Liver (tissue), 3 donors: ENCODE results near the gene S100Z.
"Not testable (repeated sequence)": the region's sequence is repeated elsewhere in the genome, so short reads cannot be mapped to it uniquely, and the experiment has no call there.

Experiments
- ATF3 ChIP-seq: IDR thresholded peaks from 2 replicates; pipeline ENCODE4 v1.6.1; 2016; ENCODE audit warnings: antibody characterized with exemption
- CTCF ChIP-seq: fragments of 150-350 bp; IDR thresholded peaks from 2 replicates; pipeline ENCODE4 v1.5.1; 2017; ENCODE audit warnings: improper control_type of control experiment, low read depth, low read length; ENCODE audit not compliant: missing input control
- FOXA1 ChIP-seq: IDR thresholded peaks from 2 replicates; pipeline ENCODE4 v1.6.1; 2016; ENCODE audit warnings: antibody characterized with exemption
- JUND ChIP-seq, 2 donors: IDR thresholded peaks; 2 replicates each; pipeline ENCODE4 v1.6.1; 2016; ENCODE audit warnings: antibody characterized with exemption in 2 of 2
- MAX ChIP-seq: IDR thresholded peaks from 2 replicates; pipeline ENCODE4 v1.6.1; 2016; ENCODE audit warnings: antibody characterized with exemption
- NR2F2 ChIP-seq: IDR thresholded peaks from 2 replicates; pipeline ENCODE4 v1.6.1; 2016; ENCODE audit warnings: antibody characterized with exemption
- RAD21 ChIP-seq, 2 donors: IDR thresholded peaks; 2 replicates each; pipeline ENCODE4 v1.6.1; 2016; ENCODE audit warnings: antibody characterized with exemption in 2 of 2, mild to moderate bottlenecking in 2 of 2
- RXRA ChIP-seq, 2 donors: IDR thresholded peaks; 2 replicates each; pipeline ENCODE4 v1.6.1; 2017 to 2018; ENCODE audit warnings: antibody characterized with exemption in 2 of 2, mild to moderate bottlenecking in 1 of 2
- SP1 ChIP-seq: IDR thresholded peaks from 2 replicates; pipeline ENCODE4 v1.6.1; 2018; ENCODE audit warnings: antibody characterized with exemption, mild to moderate bottlenecking
- TAF1 ChIP-seq: conservative IDR thresholded peaks from 2 replicates; pipeline ENCODE4 v1.6.1; 2016; ENCODE audit warnings: antibody characterized with exemption, mild to moderate bottlenecking
- donor health status: healthy.
- donor health status: healthy.

GRCh38 chr5:76853741-76854140 lies 3.9 kb downstream of the S100Z start:
- TF ChIP-seq NR2F2; CTCF; SP1; TAF1; ATF3; RAD21 (IDR thresholded peaks at IDR 0.05); RXRA (IDR thresholded peaks at IDR 0.05); MAX; FOXA1; JUND (IDR thresholded peaks at IDR 0.05): not testable (repeated sequence)
